ENCODE data around the gene PLEK.

- TF ChIP-seq CTCF (IDR thresholded peaks at IDR 0.05) (no peak), EP300 (IDR thresholded peaks at IDR 0.05; ENCODE audit: low read depth) (no peak), POLR2AphosphoS5 (IDR thresholded peaks at IDR 0.05) (no peak)
These were observed 8.4 kb upstream of the PLEK start for GRCh38 chr2:68356599-68357239.

Measured in transverse colon (tissue), 4 donors.